GM19467 (cell line): ENCODE measurements around the gene HRK.
A peak's percentile ranks its signal among the peaks of the same experiment; 100 is the strongest.

Source experiments
- ATAC-seq: cut with Tn5 transposase; IDR thresholded peaks from one replicate; pipeline ENCODE4 v1.9.1; 2021; ENCODE audit warnings: mild to moderate bottlenecking, moderate library complexity; ENCODE audit not compliant: unreplicated experiment

Gene HRK

DNA sequence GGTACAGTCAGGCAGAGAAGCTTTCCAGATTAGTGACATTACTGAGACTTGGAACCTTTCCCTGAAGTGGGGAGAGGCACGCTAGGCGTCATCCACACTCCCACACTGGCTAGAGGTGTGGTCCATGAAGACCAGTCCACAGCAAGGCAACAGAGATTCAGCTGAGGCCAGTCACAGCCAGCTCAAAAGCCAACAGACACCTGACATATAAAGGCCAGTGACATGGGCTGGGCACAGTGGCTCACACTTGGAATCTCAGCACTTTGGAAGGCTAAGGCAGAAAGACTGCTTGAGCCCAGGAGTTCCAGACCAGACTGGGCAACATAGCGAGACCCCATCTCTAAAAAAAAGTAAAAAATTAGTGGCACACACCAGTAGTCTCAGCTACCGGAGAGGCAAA is 10.9 kb downstream of the HRK start:
- ATAC-seq = no peak

- no peak for ATAC-seq
Measured at GRCh38 chr12:116867523-116867922, 13.7 kb downstream of the HRK start.

DNA sequence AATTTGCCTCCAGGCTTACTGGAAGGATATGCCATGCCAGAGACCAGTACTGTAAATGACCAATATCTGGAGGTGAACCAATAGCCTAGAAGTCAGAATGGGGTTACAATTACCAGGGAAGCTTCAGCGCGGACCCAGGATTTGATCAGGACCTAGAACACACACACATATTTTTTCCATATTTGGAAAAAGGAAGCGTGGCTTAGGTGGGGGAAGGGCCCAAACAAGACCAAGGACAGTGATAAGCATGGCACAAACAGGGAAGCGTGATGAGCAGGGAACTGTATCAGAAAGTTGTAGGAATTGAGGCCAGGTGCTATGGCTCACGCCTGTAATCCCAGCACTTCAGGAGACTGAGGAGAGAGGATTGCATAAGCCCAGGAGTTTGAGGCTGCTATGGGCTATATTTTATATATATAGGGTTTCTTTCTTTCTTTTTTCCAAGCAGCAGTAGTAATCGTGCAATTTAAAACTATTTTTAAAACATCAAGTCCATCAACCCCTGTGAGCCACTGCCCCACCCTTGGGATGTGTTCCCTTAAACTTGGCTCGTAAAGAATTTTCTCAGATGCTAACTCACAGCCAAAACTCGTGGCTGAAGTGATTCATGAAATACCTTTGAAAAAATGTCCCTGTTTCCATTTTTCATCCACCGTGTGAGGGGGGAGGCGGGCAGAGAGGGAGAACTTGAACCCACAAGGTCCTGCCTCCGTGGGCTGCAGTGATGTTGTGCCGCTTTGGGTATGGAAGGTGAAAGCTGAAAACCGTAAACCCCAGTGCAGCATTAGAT is 16.7 kb downstream of the HRK start:
- ATAC-seq = no peak

GRCh38 chr12:116863275-116863767 is 17.9 kb downstream of the HRK start:
- ATAC-seq = no peak

GRCh38 chr12:116862167-116862566 is 19.1 kb downstream of the HRK start:
- no peak for ATAC-seq

- ATAC-seq = peak; percentile 77
Measured at GRCh38 chr12:116861320-116861719, 19.9 kb downstream of the HRK start.

- ATAC-seq = no peak
Measured at GRCh38 chr12:116860263-116860662, 21.0 kb downstream of the HRK start.

GRCh38 chr12:116859079-116859478 is 22.2 kb downstream of the HRK start:
- no peak for ATAC-seq

GRCh38 chr12:116856729-116857128 is 24.5 kb downstream of the HRK start:
- ATAC-seq = no peak

- ATAC-seq = no peak
Measured at GRCh38 chr12:116855744-116856470, 25.3 kb downstream of the HRK start.

GRCh38 chr12:116853507-116853906 is 27.7 kb downstream of the HRK start:
- no peak for ATAC-seq

DNA sequence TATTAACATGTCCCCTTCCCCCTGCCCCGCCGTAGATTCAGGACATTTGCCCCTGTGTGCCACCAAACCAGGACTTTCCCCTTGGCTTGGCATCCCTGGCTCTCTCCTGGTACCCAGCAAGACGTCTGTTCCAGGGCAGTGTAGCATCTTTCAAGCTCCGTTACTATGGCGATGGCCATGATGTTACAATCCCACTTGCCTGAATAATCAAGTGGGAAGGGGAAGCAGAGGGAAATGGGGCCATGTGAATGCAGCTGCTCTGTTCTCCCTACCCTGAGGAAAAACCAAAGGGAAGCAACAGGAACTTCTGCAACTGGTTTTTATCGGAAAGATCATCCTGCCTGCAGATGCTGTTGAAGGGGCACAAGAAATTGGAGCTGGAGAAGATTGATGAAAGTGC is 28.9 kb downstream of the HRK start:
- ATAC-seq = no peak

- ATAC-seq = no peak
Measured at GRCh38 chr12:116849216-116849615, 32.0 kb downstream of the HRK start.

GRCh38 chr12:116843085-116843484 is 38.2 kb downstream of the HRK start:
- no peak for ATAC-seq

DNA sequence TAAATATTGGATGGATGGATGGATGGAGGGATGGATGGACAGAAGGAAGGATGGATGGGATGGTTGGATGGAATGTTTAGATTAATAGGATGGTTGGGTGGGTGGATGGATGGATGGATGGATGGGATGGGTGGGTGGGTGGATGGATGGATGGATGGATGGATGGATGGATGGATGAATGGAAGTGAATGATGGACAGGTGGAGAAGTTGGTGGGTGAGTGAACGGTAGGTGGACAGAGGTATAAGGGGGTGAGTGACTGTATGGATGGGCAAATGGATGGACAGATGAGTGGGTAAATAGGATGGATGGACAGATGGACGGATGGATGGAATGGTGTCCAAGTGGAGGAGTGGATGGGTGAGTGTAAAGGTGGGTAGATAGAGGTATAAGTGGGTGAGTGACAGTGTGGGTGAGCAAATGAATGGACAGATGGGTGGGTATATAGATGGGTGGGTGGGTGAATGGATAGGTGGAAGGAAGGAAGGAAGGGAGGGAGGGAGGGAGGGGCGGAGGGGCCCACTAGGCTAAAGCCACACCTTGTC is 41.9 kb downstream of the HRK start:
- ATAC-seq = no peak

DNA sequence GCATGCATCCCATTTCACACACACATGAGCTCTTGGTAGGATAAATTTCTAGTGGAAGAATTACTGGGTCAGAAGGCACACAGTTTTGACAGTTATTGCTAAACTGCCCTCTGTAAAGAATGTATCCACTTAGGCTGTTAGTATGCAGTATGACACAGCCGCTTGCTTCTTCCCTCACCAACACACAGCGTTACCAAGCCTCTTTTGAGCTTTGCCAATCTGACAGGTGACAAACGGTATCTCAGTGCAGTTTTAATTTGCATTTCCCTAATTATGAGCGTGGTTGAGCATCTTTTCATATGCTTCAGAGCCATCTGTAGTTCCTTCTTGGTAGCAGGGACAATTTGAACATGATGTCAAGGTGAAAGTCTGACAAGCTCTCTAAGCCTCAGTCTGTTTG is 42.9 kb downstream of the HRK start:
- no peak for ATAC-seq

GRCh38 chr12:116837097-116837496 is 44.1 kb downstream of the HRK start:
- no peak for ATAC-seq

- no peak for ATAC-seq
Measured at GRCh38 chr12:116835484-116835883, 45.8 kb downstream of the HRK start.

GRCh38 chr12:116833474-116833873 is 47.8 kb downstream of the HRK start:
- no peak for ATAC-seq

GRCh38 chr12:116832353-116832752 is 48.9 kb downstream of the HRK start:
- ATAC-seq = no peak

DNA sequence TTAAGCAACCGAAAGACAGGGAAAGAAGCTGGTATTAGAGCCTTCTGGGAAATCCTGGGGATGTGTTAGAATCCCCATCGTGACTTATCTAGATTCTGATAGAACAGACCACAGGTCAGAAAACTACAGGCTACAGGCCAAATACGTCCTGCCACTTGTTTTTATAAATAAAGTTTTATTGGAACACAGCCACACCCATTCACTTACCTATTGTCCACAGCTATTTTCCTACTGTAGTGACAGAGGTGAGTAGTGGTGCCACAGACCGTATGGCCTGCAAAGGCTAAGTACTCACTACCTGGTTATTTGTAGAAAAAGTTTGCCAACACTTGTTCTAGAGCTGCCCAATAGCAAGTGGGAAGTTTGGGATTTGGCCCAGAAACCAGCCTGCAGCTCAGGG is 53.8 kb downstream of the HRK start:
- ATAC-seq = no peak

- no peak for ATAC-seq
Measured at GRCh38 chr12:116821291-116821690, 60.0 kb downstream of the HRK start.
